GM19324 (cell line): Measurements from ENCODE around the gene KIF27.
"Not testable (repeated sequence)": the region's sequence is repeated elsewhere in the genome, so short reads cannot be mapped to it uniquely, and the experiment has no call there.

Experiments used
- ATAC-seq: cut with Tn5 transposase; IDR thresholded peaks from one replicate; pipeline ENCODE4 v1.9.1; 2021; ENCODE audit warnings: mild to moderate bottlenecking, moderate library complexity; ENCODE audit not compliant: unreplicated experiment, low FRiP score

KIF27 gene, protein sequence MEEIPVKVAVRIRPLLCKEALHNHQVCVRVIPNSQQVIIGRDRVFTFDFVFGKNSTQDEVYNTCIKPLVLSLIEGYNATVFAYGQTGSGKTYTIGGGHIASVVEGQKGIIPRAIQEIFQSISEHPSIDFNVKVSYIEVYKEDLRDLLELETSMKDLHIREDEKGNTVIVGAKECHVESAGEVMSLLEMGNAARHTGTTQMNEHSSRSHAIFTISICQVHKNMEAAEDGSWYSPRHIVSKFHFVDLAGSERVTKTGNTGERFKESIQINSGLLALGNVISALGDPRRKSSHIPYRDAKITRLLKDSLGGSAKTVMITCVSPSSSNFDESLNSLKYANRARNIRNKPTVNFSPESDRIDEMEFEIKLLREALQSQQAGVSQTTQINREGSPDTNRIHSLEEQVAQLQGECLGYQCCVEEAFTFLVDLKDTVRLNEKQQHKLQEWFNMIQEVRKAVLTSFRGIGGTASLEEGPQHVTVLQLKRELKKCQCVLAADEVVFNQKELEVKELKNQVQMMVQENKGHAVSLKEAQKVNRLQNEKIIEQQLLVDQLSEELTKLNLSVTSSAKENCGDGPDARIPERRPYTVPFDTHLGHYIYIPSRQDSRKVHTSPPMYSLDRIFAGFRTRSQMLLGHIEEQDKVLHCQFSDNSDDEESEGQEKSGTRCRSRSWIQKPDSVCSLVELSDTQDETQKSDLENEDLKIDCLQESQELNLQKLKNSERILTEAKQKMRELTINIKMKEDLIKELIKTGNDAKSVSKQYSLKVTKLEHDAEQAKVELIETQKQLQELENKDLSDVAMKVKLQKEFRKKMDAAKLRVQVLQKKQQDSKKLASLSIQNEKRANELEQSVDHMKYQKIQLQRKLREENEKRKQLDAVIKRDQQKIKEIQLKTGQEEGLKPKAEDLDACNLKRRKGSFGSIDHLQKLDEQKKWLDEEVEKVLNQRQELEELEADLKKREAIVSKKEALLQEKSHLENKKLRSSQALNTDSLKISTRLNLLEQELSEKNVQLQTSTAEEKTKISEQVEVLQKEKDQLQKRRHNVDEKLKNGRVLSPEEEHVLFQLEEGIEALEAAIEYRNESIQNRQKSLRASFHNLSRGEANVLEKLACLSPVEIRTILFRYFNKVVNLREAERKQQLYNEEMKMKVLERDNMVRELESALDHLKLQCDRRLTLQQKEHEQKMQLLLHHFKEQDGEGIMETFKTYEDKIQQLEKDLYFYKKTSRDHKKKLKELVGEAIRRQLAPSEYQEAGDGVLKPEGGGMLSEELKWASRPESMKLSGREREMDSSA (N-terminal part only)

DNA sequence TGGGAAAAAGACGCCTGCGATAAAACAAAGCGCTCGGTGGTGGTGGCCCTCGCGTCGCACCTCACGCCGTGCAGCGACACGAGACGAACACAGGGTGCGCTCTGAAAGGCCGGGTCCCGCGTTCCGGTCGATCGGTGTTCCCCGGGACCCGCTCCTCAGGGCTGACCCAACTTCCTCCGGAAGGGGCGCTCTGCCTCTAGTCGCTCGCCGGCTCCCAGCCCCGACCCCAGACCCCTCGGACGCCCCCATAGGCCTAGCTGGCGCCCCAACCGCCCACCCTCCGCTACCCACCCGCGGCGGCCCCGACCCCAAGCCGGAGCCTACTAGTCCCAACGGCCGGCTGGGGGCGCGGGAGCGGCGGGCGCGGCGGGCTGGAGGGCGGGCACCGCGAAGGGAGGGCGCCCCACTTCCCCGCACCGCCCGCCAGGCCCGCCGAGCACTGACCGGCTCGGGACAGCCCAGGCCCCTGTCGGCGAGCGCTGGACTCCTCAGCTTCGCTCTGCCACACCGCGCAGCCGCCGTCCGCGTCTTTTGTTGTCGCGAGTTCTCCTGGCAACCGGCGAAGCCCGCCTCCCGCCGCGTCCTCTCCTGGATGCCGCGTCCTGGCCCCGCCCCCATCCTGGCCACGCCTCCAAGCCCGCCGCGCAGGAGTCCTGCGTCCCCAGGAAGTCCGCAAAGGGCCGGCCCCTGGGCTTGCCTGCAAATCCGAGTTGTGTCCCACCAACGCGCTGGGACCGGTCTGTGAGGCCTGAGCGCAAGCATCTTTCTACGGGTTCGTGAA is at the start of gene KIF27:
KIF27 (minus strand) TSS at position 506 of the 781 bp plus-strand sequence. CDS start 5,841 bp downstream, outside the sequence.
- peak; percentile 97 for ATAC-seq

DNA sequence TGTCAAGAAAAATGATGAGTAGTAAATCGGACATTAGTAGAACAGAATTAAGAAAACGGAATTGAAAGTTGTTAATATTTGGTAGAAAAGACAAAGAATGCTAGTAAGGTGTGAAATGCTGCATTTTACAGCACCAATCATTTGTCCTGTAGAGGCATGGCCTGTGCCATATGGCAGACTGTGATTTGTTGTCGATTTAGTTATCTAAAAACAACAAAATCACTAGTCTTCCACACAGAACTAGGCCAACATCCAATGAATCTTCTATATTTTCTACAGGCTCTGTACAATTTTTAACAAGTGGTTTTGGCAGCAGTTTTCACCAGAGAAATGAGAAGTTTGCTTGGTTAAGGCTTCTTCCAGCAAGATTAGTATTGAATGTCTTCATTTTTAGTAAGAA is 48.4 kb upstream of the KIF27 start:
- no peak for ATAC-seq

DNA sequence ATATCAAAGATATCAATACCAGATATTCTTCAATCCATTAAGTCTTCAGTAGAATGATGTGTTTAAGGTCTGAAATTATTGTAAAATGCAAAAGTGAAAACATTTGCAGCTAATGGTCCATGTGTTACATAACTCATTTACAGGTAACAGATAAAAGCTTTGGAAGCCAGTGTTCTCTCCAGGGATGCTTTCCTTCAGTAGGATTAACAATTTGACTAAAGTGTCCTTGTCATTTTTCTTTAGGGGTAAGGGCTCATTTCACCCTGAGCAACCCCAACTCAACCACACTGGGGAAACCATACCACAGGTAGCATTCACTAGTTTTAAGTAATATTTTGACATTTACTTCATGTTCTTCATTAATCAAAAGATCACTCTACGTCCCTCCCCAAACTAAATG is 45.8 kb upstream of the KIF27 start:
- ATAC-seq, result no peak

DNA sequence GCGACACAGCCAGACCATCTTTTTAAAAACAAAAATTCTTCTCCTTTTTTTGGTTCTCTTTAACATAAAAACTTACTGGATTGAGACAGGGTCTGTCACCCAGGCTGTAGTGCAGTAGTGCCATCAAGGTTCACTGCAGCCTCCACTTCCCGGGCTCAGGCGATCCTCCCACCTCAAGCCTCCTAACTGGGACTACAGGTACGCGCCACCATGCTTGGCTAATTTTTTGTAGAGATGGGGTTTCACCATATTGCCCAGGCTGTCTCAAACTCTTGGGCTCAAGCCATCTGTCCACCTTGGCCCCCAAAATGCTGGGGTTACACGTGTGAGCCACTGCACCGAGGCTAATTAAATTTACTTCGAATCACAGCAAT is 45.0 kb upstream of the KIF27 start:
- no peak for ATAC-seq

DNA sequence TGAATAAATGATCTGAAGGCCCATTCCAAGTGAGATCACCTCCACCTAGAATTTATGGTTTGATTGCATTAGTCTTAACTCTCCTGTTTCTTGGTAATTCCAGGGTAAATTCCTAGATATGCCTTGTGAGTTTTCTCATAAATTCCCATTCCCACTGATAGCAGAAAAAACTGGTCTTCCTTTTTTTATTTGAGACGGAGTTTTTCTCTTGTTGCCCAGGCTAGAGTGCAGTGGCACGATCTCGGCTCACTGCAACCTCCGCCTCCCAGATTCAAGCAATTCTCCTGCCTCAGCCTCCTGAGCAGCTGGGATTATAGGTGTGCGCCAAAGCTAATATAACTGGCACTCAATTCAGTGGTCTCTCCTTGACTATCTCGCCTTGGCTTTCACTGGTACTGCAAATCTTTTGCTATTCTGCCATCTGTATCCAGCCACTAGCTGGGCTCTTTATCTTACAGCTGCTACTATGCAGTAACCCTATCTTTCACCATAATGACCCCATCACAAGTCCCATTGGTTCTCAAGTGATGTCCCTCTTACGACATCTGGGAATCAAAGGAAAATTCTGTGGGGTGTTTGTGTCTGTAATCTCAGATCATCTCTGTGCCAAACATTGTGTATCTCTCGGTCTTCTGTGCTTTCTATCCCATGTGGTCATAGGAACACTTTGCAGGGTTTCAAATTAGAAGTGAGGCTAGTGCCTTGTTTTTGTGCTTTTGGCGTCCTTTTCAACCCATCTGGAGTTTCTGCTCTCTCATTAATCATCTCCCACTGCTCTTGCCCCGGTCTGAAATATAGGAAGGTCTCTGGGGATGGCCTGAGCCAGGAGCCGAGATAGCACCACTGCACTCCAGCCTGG is 44.3 kb upstream of the KIF27 start:
- ATAC-seq, result no peak

DNA sequence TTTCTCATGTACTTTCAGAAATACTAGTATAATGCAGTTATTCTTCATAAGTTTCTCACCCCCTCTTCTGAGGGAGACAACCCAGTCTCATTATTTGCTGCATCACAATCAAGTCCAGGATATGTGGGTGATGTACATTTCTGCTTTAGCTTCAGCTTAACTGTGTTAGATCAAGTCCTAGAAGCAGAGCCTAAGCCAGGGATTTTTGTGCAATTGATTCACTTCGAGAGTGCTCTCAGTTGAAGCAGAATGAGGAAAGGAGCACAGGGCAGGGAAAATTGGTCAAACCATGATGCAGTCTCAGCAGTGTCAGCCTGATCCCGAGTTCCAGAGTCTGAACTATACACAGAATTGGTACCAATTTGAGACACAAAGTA is 43.7 kb upstream of the KIF27 start:
- ATAC-seq, result no peak

DNA sequence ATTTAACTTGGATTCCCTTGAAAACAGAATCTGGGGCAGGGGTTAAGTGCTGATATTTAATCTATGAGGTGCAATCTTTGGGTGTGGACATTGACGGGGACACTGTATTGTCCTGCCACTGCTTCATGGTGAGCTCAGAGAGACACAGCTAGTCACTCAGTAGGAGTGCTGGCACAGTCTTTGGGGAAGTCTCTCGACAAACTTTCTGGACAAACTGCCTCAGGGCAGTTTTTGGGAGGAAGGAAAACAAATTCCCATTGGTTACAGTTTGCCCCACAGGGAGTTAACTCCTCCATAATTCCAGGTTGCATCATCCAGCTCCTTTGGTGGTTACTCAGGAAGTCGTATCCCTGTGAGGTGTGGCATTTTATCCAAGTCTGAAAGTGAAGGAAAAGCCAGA is 40.9 kb upstream of the KIF27 start:
- no peak for ATAC-seq

DNA sequence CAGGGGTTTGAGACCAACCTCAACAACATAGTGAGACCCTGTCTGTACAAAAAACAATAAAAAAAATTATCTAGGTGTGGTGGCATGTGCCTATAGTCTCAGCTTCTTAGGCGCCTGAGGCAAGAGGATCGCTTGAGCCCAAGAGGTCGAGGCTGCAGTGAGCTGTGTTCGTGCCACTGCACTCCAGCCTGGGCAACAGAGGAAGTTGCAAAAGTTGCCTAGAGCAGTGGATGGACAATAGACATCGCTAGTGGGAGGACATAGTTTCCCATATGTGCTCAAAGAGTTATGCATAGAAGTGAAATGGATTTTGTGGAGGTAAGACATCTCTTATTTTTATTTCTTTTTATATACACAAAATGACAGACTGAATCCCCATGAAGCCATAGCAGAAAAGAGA is 39.8 kb upstream of the KIF27 start:
- ATAC-seq, result no peak

DNA sequence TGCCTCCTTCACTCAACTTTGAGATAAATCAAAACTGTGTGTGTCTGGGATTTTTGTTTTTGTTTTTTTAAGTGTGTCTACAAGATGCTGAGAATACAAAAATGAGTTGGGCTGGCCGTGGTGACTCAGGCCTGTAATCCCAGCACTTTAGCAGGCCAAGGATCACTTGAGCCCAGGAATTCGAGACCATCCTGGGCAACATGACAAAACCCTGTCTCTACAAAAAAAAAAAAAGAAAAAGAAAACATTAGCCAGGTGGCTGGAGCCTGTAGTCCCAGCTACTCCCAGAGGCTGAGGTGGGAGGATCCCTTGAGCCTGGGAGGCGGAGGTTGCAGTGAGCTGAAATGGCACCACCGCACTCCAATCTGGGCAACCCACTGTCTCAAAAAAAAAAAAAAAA is 37.8 kb upstream of the KIF27 start:
- ATAC-seq, result no peak

DNA sequence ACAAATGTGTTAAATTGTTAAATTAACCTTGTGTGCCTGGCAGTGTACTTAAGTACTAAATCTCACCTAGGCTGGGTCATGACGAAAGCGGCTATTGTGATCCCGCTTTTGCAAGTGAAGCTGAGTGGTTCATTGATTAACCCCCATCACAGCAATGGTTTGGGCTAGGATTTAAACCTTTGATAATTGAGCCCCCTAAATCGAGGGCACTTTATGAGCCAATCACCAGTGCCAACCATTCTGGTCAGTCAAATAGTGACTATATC is 35.9 kb upstream of the KIF27 start:
- no peak for ATAC-seq

DNA sequence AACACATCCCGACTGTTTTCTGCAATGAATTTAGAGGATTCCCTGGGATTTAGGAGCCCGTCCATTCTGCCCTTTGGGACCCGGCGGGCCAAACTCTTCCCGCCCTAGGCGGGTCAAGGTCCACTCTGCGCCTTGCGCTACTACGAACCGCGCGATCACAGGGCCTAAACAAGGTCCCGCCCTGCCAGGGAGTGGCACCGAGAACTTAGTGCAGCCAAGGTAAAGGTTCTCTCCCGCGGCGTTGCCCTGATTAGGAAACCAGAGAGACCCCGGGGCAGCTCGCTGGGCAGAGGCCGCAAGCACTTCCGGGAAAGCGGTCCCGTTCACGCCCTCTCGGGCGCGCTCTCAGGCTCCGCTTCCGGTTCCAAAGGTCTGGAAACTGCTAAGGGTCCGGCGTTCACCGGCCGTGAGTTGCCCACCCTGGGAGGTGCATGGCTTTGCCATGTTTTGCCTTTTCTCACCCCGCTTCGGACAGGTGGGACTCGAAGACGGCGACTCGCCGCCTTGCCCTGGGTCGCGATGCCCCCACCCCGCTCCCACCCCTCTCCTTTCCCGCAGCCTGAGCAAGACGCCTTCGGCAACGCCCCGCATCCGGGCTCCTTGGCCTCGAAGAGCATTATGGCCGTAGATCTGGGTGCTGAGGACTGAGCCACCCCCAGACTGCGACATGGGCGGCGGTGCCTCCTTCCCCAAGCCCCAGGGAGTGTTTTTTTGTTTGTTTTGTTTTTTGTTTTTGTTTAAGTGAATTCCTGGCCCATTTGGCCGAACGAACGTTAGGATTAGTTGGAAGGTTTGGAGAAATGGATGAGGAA is 35.4 kb upstream of the KIF27 start:
- ATAC-seq, result peak; percentile 83

DNA sequence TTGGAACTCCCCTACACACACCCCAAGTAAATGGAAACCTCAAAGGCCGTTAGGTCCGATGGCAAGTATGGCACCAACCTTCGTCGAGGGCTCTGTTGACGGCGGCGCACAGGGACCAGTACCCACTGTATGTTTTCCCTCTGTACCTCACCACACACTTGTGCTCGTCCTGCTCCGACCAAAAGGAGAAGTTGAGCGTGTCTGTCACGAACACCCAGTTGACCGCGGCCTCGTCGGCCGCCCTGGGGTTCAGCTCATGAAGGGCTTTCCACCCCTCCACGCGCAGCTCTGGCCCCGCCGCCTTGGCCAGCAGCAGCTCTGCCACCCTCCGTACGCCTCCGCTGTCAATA is 34.8 kb upstream of the KIF27 start:
- peak; percentile 68 for ATAC-seq

DNA sequence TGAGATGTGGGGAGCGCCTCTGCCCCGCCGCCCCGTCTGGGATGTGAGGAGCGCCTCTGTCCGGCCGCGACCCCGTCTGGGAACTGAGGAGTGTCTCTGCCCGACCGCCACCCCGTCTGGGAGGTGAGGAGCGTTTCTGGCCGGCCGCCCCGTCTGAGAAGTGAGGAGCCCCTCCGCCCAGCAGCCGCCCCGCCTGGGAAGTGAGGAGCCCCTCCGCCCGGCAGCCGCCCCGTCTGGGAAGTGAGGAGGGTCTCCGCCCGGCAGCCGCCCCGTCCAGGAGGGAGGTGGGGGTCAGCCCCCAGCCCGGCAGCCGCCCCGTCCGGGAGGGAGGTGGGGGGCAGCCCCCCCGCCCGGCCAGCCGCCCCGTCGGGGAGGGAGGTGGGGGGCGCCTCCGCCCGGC is 26.9 kb upstream of the KIF27 start:
- not testable (repeated sequence) for ATAC-seq

DNA sequence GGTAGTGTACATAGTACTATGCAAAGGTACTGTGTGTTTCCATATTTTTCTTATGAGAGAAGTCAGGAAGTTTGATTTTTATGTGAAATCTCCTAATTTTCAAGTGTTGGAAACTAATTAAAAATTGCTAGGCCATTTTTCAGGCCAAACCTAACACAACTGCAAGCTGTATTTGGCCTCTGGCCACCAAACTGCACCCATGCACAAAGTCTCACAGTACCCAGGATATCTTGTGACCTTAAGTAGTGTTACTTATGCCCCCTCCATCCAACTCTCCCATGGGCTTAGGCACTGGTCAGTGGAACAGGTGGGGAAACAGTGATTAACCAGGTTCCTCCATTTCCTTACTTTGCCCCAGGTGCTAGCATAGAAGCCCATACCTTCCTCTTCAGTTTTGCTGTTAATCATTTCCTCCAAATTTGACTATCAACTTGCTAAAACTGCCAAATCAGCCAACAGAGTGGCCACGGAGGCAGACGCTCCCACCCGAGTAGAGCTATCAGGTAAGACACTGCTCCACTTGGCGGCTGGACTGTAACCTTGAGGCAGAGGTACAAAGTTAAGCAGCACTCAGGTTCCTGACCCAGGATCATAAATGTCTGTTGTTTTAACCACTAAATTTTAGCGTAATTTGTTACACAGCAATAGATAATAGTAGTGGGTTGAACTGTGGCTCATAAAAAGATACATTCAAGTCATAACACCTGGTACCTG is 19.5 kb upstream of the KIF27 start:
- ATAC-seq, result no peak

DNA sequence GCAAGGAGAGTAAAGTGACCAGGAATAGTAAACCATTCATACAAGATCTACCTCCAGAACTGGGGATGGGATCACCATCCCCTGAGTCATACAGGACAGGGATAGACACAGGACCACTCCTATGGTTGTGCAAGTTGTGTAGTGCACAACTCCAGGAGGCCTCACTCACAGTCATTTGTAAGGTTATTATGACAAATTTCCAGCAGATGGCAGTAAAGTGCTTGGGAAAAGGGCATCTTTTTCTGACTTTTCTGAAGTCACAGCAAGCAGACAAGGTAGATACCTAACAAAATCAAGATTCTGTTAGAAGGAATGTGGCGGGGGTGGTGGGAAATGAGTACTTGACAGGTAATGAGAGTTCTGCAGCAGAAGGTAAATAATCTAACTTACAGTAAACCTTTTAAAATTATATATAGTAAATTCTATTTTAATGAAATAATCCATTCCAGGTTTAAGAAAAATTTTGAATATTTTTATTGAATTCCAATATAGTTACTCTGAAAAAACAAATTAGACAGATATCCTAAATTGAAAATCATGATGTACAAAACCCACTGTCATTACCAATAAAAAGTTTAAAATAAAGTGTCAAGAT is 16.7 kb upstream of the KIF27 start:
- no peak for ATAC-seq

DNA sequence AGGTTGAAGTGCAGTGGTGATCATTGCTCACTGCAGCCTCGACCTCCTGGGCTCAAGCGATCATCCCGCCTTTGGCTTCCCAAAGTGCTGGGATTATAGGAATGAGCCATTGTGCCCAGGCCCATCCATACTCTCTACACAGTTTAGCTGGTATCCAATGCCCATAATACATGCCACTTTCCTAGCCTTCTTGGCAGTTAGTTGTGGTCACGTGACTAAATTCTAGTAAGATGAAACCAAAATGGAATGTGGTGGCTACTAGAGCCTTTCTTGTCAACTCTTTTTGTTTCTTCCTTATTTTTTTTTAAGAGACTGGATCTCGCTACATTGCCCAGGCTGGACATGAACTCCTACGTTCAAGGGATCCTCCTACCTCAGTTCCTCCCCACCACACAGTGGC is 15.3 kb upstream of the KIF27 start:
- no peak for ATAC-seq

DNA sequence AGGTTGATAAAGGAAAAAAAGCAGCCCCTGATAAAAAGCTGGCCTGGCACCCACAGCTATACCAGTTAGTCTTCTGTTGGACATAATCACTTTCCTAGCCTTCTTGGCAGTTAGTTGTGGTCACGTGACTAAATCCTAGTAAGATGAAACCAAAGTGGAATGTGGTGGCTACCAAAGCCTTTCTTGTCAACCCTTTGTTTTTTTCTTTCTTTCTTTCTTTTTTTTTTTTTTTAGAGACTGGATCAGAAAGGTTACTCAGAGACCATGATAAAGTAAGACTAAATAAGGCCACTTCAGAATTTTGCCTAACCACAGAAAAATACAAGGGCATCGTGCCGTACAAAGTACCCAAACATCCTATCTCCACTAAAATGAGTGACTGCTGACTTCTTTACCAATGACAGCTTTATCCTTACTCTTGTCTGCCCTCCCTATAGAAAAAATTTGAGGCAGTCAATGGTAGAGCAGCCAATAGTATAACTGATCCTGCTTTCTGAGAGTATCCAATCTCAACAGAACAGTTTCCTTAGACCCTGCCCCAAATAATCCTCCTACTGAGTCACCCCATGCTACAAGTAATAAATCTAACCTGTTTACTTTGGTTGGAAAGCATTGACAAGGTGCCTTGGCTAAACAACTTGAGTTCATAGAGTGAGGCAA is 14.2 kb upstream of the KIF27 start:
- ATAC-seq, result no peak
